GM12874 (cell line): ENCODE data around the gene CDT1.

ENCODE experiments used
- CTCF ChIP-seq: IDR thresholded peaks from 2 replicates; pipeline ENCODE4 v1.5.1; 2011; ENCODE audit warnings: low read depth, mild to moderate bottlenecking, control low read depth, low read length, moderate library complexity; ENCODE audit not compliant: insufficient read depth

The CDT1 gene

GRCh38 chr16:88782454-88783390 lies 20.9 kb upstream of the CDT1 start:
- no peak for TF ChIP-seq CTCF

- TF ChIP-seq CTCF, result no peak
Measured at GRCh38 chr16:88783391-88784073, 20.1 kb upstream of the CDT1 start.

GRCh38 chr16:88784074-88784855 lies 19.3 kb upstream of the CDT1 start:
- TF ChIP-seq CTCF, result peak; percentile 62

- TF ChIP-seq CTCF, result no peak
Measured at GRCh38 chr16:88784856-88785105, 18.8 kb upstream of the CDT1 start.

GRCh38 chr16:88785106-88785924 lies 18.3 kb upstream of the CDT1 start, which contains the start of gene PIEZO1:
Gene PIEZO1 (minus strand): TSS chr16:88785220. CDS start chr16:88784964, 256 bp downstream.
- TF ChIP-seq CTCF, result peak; percentile 93

GRCh38 chr16:88787579-88788314 lies 15.8 kb upstream of the CDT1 start:
- no peak for TF ChIP-seq CTCF
